ENCODE measurements around the gene FIS1. TPM values are rescaled to one million over a fixed set of nuclear protein-coding genes. Genes with fewer than 3 reads are reported as not detected.

FIS1 gene
- total RNA-seq, 1 experiment from 2014 or later: 114 TPM

- no peak overlapping the region for H2AFZ ChIP-seq (ENCODE audit: low read depth, low read length, poor library complexity, severe bottlenecking)
- H3K9ac ChIP-seq (ENCODE audit: low read length): no peak overlapping the region
- no peak overlapping the region for H3K27ac ChIP-seq (ENCODE audit: low read depth, low read length)
- POLR2A ChIA-PET: no interaction called here
- ATAC-seq (no peak), DNase-seq (ENCODE audit: low read depth, low spot score) (no peak)
- no peaks in the 10 kb centered on the region for H3K9me2 ChIP-seq (ENCODE audit: insufficient read depth)
- no peak overlapping the region for H3K4me3 ChIP-seq (replicated peaks in 1 of 2; ENCODE audit: low read depth in 1 of 2, low read length in 2 of 2)
- TF ChIP-seq ATF3 (IDR thresholded peaks at IDR 0.05) (no peak), REST (IDR thresholded peaks at IDR 0.05; ENCODE audit: low read depth) (no peak), ZNF274 (IDR thresholded peaks at IDR 0.05; ENCODE audit: low read depth, low read length) (no peak), EZH2phosphoT487 (IDR thresholded peaks at IDR 0.05; ENCODE audit: borderline replicate concordance) (no peak), CTCF (IDR thresholded peaks at IDR 0.05 in 2 of 3, conservative IDR thresholded peaks at IDR 0.05 in 1 of 3; ENCODE audit: borderline replicate concordance in 1 of 3, insufficient read depth in 1 of 3, low read depth in 2 of 3, low read length in 2 of 3) (no peak), ELF1 (IDR thresholded peaks at IDR 0.05; ENCODE audit: borderline replicate concordance, low read depth) (no peak), RAD21 (IDR thresholded peaks at IDR 0.05; ENCODE audit: low read depth) (no peak), YY1 (IDR thresholded peaks at IDR 0.05; ENCODE audit: extremely low read depth, insufficient replicate concordance, low read depth, low read length) (no peak), EGR1 (IDR thresholded peaks at IDR 0.05; ENCODE audit: low read depth) (no peak), SRF (IDR thresholded peaks at IDR 0.05; ENCODE audit: low read depth) (no peak), EZH2 (IDR thresholded peaks at IDR 0.05) (no peak), ZFX (IDR thresholded peaks at IDR 0.05) (no peak), FOSL1 (IDR thresholded peaks at IDR 0.05; ENCODE audit: low read depth) (no peak), CEBPB (IDR thresholded peaks at IDR 0.05; ENCODE audit: low read depth) (no peak), JUND (IDR thresholded peaks at IDR 0.05) (no peak), POLR2A (IDR thresholded peaks at IDR 0.05; ENCODE audit: borderline replicate concordance, extremely low read depth, insufficient read depth, insufficient read length) (no peak)
- TF ChIP-seq, protein P1, sequence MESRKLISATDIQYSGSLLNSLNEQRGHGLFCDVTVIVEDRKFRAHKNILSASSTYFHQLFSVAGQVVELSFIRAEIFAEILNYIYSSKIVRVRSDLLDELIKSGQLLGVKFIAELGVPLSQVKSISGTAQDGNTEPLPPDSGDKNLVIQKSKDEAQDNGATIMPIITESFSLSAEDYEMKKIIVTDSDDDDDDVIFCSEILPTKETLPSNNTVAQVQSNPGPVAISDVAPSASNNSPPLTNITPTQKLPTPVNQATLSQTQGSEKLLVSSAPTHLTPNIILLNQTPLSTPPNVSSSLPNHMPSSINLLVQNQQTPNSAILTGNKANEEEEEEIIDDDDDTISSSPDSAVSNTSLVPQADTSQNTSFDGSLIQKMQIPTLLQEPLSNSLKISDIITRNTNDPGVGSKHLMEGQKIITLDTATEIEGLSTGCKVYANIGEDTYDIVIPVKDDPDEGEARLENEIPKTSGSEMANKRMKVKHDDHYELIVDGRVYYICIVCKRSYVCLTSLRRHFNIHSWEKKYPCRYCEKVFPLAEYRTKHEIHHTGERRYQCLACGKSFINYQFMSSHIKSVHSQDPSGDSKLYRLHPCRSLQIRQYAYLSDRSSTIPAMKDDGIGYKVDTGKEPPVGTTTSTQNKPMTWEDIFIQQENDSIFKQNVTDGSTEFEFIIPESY (IDR thresholded peaks at IDR 0.05; ENCODE audit: extremely low read depth, insufficient replicate concordance, low read length): no peak
- TF ChIP-seq, protein P2, sequence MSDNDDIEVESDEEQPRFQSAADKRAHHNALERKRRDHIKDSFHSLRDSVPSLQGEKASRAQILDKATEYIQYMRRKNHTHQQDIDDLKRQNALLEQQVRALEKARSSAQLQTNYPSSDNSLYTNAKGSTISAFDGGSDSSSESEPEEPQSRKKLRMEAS (IDR thresholded peaks at IDR 0.05): no peak
- RAD21 ChIA-PET (ENCODE audit: low non-redundant PET in 1 of 2, low total read pairs in 2 of 2, uncharacterized antibody in 2 of 2, unreplicated experiment in 2 of 2): no interaction called here
- H3K36me3 ChIP-seq (ENCODE audit: control insufficient read depth in 1 of 2, insufficient read depth in 2 of 2, low read length in 2 of 2): no peaks in the 10 kb centered on the region
- H3K9me3 ChIP-seq (ENCODE audit: control insufficient read depth in 1 of 2, insufficient read depth in 1 of 2, low read depth in 1 of 2, low read length in 2 of 2): no peaks in the 10 kb centered on the region
- 0 out of 4 replicates have a peak, but pooled peaks cover 0 to 2% of the 10 kb centered on the region in 2 experiments for H3K4me1 ChIP-seq (ENCODE audit: control insufficient read depth in 1 of 2, insufficient read depth in 2 of 2, low read length in 2 of 2)
- no peaks in the 10 kb centered on the region for H4K20me1 ChIP-seq (ENCODE audit: insufficient read depth)
- CTCF ChIA-PET: no interaction called here
- BruUV-seq (replicated peaks): no TSS peak
- H3K79me2 ChIP-seq (ENCODE audit: insufficient read depth, low read length): no peaks in the 10 kb centered on the region
- H3K4me2 ChIP-seq (ENCODE audit: low read length): no peak overlapping the region
- no peaks in the 10 kb centered on the region for H3K27me3 ChIP-seq (ENCODE audit: insufficient read depth, low read length)
- intact Hi-C loops (cut with micrococcal nuclease): no loop called here
Observed at GRCh38 chr7:101288439-101288838, 43.6 kb upstream of the FIS1 start.
